GM19372 (cell line): ENCODE data around the gene SYNC.

ENCODE experiments used
- ATAC-seq: cut with Tn5 transposase; IDR thresholded peaks from one replicate; pipeline ENCODE4 v1.9.1; 2021; ENCODE audit warnings: mild to moderate bottlenecking, low read depth, moderate library complexity; ENCODE audit not compliant: unreplicated experiment

SYNC gene

DNA sequence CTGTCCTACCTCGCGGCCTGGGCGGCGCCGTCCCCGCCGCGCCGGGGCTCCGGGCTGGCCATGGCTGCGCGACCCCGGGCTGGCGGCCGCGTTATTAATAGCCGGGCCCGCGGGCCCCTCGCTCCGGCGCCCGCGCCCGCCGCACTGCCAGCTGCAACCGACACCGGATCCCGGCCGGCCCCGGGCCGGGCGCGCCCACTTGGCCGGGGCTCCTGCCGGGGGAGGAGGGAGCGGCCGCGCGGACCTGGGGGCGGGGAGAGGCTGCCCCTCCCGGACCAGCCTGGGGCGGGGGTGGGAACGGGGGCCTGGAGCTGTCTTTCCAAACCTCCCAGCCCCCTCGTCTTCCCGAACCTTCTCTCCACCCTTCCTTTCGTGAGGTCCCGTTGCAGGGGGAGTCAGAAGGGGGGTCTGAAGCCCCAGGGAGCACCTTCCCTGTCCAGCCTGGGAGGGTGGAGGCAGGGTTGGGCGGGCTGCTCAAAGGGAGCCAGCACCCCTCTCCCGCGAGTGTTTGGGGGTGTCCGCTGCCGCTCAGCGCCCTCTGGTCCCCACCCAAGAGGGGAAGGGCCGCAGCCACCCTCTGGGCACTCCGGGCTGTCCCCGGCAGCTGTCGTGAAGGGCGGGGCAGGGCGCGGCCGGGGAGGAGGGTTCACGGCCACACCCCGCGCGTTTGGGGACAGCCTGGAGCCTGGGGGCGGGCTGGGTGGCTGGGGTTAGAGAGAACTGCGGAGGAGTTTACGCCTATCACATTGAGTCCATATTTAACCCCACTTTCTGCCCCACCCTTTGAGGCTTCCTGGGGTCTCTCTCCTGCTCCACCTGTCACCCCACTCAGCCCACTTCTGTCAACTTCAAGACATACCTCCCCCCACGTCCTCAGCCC is at the start of gene SYNC:
Gene SYNC (minus strand): TSS at position 172 of the 880 bp plus-strand sequence. CDS start 110 bp downstream, at position 62.
- ATAC-seq, result no peak

DNA sequence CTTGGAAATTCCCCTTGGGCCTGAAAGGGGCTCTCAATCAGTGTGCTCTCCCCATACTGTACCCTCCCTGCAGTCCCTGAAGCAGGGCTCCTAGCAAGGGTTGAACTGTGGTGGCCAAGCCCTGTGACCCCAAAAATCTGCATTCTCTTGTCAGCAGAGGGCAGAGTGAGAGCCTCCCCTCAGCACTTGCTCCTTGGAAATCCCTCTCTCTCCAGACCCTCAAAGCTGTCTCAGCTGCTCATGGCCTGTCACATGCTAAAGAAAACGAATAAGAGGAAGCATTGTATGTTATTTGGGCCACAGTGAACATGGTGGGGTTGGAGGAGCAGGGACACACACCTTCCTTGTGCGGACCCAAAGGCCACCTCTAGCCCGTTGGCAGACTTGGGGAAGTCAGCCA is 47.2 kb upstream of the SYNC start:
- ATAC-seq, result no peak

DNA sequence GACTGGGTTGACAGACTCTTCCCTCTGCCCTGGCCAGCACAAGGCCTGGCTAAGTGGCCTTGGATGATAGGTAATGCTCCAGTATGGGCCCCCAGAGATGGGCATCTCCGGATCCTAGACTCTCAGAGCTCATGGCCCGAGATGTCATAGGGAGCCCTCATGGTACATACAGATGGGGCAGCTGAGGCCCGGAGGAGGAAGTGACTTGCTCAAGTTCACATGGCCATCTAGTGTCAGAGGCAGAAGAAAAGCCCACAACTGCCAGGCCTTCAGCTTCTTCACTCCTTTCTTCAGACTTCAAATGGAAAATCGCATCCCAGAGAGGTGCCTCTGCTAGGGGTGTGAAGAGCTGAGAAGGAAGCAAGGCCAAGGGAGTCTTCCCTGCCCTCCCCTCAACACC is 46.8 kb upstream of the SYNC start:
- no peak for ATAC-seq

DNA sequence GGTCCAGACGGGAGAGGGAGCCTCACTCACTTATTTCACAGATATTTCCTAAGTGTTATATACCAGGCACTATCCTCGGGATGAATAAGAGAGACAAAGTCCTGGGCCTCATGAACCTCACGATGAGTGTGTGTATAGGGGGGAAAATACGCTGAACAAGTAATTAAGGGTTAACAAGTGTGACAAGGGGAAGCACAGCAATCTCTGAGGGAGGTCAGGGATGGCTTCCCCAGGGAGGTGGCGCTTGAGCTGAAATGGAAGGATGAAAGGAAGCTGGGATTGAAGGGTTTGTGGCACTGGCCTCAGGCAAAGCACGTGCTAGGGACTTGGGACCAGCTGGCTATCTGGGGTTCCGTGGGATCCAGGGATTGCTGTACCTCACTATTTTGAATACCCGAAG is 46.4 kb upstream of the SYNC start:
- ATAC-seq, result no peak

DNA sequence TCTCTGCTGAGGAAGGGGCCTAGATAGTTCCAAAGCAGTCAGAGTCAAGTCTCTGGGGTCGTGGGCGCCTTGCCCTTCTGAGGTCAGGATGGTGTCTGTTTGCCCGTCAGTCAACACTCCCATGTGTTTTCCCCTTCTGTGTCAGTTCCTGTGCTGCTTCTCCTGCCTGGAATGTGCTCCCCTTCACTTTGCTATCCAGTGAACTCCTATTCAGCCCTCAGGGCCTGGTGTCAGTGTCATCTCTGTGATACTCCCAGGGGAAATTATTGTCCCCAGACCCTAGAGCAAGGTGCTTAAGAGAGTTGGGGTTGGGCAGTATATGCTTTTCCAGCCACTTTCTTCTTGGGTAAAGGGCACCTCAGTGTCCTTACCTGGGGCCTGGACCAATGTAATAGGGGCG is 45.8 kb upstream of the SYNC start:
- no peak for ATAC-seq

DNA sequence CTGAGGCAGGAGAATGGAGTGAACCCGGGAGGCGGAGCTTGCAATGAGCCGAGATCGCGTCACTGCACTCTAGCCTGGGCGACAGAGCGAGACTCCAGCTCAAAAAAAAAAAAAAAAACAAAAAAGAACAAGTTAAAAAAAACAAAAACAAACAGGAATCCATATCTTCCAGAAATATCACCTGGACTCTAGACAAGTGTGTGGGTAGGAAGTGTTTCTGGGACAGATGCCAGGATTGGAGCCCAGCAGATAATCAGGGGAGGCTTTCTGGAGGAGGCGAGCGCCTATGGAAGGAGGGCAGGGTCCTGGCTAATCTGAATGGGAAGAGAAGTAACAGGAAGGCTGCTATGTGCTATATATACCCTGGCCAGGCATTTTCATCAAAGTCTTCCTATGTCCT is 43.6 kb upstream of the SYNC start:
- no peak for ATAC-seq

DNA sequence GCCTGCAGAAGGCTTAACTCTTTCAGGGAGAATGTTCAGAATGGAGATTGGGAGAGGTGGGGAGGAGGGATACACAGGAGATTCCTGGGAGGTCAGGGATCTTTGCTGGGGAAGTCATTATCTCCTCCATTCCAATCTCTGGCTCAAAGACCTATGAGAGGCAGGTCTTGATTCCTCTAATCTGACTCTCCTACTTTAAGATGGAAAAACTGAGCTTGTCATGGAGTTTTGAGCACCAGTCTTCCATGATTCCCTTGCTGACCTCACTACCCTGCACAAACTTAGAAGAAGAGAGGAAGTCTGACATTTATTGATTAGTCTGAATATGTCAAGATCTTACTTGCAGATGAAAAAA is 41.5 kb upstream of the SYNC start:
- ATAC-seq, result no peak

DNA sequence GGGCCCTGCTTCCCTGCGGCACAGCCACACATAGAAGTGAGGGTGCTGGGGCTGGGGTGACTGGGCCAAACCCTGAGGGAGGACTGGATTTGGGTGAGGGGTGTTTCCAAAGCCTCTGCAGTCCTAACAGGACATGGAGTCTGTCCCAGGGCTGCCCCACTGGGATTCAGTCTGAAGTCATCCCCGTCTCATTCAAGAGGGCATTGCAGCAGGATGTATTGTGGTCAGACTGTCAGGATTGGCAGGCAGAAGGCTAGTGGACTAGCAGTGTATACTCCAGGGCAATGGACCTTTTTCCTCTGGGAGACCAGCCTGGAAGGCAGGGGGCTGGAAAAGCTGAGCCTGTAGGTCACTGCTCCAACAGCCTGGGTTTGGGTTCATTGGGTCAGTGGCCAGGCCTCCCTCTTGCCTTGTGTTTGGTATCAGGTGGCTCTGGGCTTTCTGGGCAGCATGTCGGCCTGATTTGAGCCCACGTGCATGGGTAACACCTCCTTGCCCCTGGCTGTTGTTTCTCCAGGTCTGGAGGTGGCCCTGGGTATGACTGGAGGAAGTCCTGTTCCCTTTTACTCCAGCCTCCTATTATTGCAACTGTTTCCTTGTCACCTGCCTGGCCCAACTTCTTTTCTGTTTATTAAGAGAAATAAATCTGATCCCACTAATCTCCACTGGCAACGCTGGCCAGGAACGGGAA is 41.0 kb upstream of the SYNC start:
- ATAC-seq, result no peak

DNA sequence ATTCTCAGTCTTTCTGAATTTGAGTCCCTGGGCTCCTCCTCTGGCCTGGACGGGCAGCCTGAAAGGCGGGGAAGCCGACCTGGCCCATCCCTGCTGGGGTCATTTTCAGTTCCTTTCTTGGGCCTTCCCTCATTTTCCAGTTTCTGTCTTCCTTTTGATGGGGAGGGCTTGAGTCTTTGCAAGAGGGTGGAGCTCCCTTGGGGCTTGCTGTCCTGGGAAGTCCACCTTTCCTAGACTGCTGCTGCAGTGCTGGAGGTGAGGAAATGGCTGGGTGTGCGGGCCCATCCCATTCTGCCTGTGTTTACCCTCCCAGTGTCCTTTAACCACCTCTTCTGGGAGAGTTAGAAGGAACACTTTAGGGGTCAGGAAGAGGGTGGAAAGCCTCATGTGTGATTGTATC is 40.4 kb upstream of the SYNC start:
- ATAC-seq, result no peak

DNA sequence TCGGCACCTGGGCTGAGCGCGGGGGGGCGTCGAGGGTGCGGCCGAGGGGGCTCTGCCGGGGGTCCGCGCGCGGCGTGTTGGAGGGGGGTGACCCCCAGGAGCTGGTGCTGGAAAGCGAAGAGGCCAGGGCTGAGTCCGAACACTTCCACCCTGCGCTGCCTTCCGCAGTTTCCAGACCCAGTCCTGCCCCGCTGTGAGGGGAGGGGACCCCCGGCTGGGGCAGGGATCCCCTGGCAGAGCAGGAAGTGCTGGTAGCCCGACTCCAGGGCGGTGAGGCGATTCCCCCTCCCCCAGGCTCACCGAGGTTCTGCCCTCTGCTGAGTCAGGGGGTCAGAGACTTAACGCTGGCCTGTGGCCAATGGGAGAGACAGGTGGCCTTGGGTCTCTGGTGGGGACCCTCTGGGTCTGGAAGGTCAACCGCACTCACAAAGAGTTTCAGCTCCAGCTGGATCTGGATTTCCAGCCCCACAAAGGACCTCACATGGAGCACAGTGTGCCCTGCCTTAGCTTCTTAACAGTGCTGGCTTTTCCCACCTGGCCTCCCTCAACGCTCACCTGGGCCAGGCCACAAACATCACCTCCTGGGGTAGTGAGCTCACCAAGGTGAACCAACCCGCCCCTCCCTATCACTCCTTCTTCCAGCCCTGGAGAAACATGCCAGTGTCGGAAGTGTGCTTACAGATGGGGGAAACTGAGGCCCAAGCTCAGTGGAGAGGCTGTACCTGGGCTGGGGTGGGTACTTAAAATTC is 39.8 kb upstream of the SYNC start:
- ATAC-seq, result no peak

DNA sequence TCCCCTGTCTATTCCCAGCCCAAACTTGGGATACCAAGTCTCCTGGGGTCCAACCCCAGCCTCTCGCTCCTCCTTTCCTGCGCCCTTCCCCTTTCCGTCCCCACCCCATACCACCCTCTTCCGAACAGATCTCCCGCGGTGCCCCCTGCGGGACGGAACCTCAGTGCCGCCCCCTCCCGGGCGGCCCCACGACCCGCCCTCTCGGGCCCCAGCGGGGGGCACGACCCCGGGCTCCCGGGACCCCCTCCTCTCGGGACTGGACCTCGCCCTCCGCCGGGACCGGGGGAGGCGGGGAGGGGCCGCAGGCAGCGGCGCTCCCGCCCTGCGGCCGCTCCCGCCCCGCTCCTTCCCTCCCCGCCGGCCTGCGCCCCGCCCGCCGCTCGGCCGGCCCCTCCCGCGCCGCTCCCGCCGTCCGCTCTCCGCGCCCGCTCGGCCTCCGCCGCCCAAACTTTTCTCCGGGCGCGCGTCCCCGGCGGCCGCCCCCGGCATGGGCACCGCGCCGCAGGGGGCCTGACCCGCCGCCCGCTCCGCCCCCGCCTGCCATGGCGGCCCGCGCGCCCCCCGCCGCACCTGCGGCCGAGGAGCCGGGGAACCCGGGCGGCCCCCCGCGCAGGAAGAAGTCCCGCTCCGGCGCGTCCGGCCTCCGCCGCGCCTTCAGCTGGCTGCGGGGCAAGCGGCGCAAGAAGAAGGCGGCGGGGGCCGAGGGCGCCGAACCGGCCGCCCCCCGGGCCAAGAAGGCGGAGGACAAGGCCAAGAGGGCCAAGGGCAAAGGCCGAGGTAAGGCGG is 39.0 kb upstream of the SYNC start:
- ATAC-seq, result no peak

DNA sequence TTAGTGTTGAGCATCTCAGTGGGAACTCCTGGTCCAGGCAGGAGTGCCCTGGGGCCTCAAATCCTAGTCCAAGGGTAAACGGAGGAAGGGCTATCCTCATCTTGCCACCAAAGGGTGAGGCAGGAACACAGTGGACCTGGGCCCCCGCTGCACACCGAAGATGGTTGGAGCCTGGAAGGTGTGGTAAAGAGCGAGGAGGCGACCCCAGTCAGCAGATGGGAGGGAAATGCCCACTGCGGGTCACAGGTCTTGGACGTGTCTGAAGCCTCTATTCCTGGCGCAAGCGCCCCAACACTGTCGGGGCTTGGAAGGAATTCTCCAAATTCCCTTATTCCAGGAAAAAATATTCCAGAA is 38.5 kb upstream of the SYNC start:
- no peak for ATAC-seq

DNA sequence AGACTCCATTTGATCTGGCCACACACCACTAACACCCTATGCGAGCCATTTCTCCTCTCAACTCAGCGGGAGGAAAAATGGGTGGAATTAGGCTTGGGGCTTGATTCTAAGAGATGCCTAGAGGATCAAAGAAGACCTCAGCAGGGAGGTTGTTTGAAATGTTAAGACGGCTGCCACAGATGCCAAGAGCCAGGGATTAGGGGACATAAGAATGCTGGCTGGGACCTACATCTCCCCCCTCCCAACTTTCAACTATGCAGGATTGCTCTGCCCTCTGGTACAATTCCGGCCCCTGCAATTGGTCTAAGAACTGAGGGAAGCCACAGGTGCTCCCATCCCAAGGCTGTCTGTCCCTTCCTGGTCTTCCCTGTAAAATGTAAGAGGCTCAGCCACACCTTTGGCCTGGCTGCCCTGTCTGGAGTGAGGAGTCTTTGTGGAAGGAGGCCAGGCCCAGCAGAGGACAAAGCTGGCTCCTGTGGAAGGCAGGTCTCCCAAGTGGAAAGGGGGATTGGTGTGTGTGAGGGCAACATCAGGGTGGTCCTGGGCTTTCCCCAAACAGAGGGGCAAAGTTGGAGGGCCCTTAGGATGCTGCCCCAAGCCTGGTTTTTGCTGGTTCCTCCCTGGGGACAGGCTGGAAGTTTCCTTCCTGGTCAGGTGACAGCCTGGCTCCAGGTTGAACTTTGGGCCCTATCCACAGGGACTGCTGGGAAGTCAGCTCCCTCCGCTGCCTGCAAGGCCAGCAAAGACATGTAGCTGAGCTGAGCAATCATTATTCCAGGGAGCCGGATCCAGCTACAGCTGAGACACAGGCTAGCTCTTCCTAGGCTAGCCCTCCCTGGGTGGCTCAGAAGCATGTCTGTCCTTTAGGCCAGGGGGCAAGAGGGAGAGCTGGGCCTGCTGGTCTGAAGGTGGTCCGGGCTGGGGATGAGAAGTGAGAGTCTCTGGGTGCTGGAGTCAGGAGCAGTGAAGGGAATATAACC is 34.5 kb upstream of the SYNC start:
- no peak for ATAC-seq

DNA sequence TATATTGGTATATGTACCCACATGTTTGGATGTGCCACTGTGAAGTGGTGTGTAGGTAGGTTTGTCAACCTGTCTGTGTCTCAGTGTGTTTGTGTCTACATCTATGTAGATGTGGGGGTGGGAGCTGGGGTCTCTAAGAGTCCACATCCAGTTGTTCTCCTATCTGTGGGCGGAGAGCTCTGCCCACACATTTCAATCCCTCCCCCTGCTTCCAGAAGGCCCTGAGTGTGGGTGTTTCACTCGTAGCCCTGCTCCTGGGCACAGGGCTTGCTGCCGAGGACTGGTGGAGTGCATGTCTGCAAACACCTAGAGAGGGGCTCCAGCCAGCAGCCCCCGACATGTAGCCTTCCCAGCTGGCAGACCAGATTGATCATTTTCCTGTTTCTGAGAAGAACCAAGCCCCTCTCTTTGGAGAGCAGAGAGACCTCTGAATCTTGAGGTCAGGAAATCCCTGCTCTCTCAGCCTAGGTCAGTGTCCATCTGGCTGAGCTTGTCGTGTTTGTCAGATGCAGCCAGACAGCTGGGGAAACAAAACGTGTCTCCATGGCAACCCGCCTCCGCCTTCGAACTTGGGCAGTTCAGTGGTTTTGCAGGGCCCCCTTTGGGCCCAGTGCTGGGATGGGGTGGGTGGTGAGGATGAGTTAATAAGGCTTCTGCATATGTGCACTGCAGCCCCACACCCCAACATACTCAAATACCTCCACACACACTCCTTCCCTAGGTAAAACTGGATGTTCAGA is 31.2 kb upstream of the SYNC start:
- ATAC-seq, result no peak

DNA sequence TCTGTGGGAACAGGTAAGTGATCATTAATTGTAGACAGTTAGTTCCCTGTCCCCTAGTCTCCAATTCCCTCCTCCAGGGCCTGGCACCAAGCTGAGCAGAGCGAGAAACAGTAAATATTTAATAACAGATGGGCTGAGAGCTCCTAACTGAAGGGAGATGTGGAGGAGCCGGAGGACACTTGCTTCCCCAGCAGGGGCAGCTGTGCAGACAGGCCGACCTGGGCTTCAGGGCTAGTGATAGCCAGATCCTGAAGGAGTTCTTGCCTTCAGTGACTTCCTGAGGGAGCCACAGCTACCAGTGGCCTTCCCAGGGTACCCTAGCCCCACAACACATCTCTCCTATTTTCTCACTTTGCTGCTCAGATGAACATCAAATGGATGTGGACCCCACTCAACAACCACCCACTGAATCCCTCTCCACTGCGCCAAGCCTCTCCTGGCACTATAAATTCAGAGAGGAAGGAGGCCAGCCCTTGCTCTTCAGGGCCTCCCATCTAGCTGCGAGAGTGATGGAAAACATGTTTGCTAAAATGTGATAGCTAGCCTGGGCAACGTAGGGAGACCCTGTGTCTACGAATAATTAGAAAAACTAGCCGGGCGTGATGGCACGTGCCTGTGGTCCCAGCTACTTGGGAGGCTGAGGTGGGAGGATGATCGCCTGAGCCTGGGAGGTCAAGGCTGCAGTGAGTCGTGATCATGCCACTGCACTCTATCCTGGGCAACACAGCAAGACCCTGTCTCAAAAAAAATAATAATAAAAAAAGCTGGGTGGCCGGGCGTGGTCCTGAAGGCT is 26.9 kb upstream of the SYNC start:
- ATAC-seq, result no peak

DNA sequence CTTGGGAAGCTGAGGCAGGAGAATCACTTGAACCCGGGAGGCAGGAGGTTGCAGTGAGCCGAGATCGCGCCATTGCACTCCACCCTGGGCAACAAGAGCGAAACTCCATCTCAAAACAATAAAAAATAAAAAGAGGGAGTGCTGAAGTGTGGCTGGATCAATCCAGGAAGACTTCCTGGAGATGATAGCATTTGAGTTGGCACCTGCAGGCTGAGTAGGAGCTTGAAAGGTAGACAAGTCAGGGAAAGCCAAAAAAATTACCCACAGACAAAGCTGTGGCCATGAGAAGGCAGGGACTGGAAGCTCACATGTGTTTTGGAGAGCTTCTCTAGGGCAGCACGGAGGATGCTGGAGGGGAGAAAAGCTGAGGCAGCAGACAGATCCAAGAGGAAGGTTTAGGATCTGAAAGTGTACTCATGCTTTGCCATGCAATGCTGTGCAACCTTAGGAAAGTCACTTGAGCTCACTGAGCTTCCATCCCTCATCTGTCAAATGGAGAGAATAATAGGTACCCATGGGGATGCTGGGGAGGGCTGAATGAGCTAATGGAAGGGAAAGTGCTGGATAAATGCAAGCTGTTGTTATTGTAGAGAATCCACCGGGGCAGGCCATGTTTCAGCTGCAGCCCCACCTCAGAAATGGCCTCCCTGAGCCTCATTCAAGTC is 26.0 kb upstream of the SYNC start:
- ATAC-seq, result no peak

DNA sequence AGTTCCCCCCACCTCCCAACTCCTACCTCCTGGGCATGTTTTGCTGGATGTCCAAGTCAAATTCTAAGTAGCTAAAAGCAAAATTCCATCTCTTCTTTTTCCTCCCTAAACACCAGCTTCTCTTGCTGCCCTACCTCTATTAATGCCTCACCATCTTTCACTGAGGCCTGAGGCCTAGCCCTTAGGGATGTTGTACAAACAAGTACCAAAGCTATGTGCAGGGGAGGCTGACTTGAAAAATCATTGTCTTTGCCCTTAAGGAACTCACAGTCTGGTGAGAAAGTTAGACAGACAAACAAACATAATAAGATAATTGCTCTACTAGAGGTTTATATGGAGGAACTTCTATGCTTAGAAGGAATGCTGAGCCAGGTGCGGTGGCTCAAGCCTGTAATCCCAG is 25.3 kb upstream of the SYNC start:
- ATAC-seq, result no peak

DNA sequence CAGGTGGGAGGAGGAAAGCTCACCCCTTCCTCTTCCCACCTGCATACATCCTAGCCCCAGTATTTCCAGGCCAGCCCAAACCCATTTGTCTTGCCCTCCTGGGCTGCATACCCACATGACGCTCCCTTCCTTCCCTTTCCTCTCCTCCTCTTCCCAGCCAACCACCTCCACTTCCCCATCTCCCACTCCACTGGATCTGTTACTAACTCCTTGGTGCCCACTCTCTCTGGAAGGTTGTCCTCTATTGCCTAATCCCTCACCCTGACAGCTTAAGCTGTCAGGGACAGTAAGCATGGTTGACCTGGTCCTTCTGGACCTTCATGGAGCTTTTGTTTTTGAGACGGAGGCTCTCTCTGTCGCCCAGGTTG is 23.0 kb upstream of the SYNC start:
- no peak for ATAC-seq
